GM12878 (cell line): ENCODE measurements around the gene MTMR4. TPM values are rescaled to one million over a fixed set of nuclear protein-coding genes. Genes with fewer than 3 reads are reported as not detected.
A peak's percentile ranks its signal among the peaks of the same experiment; 100 is the strongest.

Experiments
- ATAC-seq: fragments of 200-7000 bp; cut with Tn5 transposase; 3 replicates; pipeline ENCODE4 v1.9.1; 2020; ENCODE audit warnings: mild to moderate bottlenecking, moderate library complexity
- BruUV-seq: library from RNA; stranded (reverse); fragments of 400-500 nt; replicated peaks from 2 replicates; lab custom pipeline; 2021; lab: Mats Ljungman, UMichigan
- CTCF ChIA-PET: fragments of 300-600 bp; sonication (Branson Sonifier 250); formaldehyde crosslinking; extraction: SDS; loops from one replicate; lab custom pipeline; 2021; ENCODE audit warnings: inconsistent platforms; lab: Yijun Ruan, JAX
- POLR2A ChIA-PET: fragments of 350-600 bp; formaldehyde crosslinking; extraction: SDS; loops from one replicate; lab custom pipeline; 2021; ENCODE audit warnings: inconsistent platforms; lab: Charles Lee
- RAD21 ChIA-PET: fragments of 300-600 bp; sonication (Branson Sonifier 250); formaldehyde crosslinking; loops from one replicate; lab custom pipeline; 2023; ENCODE audit warnings: antibody characterized with exemption; ENCODE audit not compliant: unreplicated experiment; lab: Charles Lee
- SMC1A ChIA-PET: fragments of 300-600 bp; sonication (Branson Sonifier 250); formaldehyde crosslinking; loops from one replicate; lab custom pipeline; 2023; ENCODE audit not compliant: unreplicated experiment, uncharacterized antibody; lab: Charles Lee
- DNase-seq: peaks from one replicate; pipeline ENCODE4 v3.0.0-alpha.2; 2011; ENCODE audit warnings: low read depth, low spot score
- FAIRE-seq: peaks from 3 replicates; lab custom pipeline; 2011; peaks lifted over from hg19 to GRCh38; lab: Jason Lieb, UNC
- H2AFZ ChIP-seq: 2 replicates; pipeline ENCODE4 v1.6.0; 2011; ENCODE audit warnings: low read depth, low read length, control low read depth; ENCODE audit not compliant: control insufficient read depth
- H3K27ac ChIP-seq: 2 replicates; pipeline ENCODE4 v1.5.1; 2011; ENCODE audit warnings: control low read depth; ENCODE audit not compliant: control insufficient read depth, insufficient read depth
- H3K27me3 ChIP-seq, 2 experiments: replicated peaks in 1 of 2; 2 replicates each; pipeline versions ENCODE4 v1.6.0 to v1.6.1; 2011; ENCODE audit warnings: low read length in 1 of 2; ENCODE audit not compliant: control insufficient read depth in 2 of 2, insufficient read depth in 2 of 2
- H3K36me3 ChIP-seq, 2 experiments: 2 replicates each; pipeline ENCODE4 v1.5.1; 2011; ENCODE audit warnings: low read length in 1 of 2; ENCODE audit not compliant: control insufficient read depth in 2 of 2, insufficient read depth in 2 of 2
- H3K4me1 ChIP-seq: 2 replicates; pipeline ENCODE4 v1.6.1; 2011; ENCODE audit warnings: mild to moderate bottlenecking, low read length, moderate library complexity, mixed read lengths; ENCODE audit not compliant: control insufficient read depth, insufficient read depth
- H3K4me2 ChIP-seq: 2 replicates; pipeline ENCODE4 v1.6.0; 2011; ENCODE audit warnings: control low read depth; ENCODE audit not compliant: control insufficient read depth, insufficient read depth
- H3K4me3 ChIP-seq: fragments of 200-600 bp; sonication (generic); 2 replicates; pipeline ENCODE4 v1.5.1; 2016
- H3K79me2 ChIP-seq: 2 replicates; pipeline ENCODE4 v1.6.0; 2011; ENCODE audit warnings: low read length; ENCODE audit not compliant: control insufficient read depth, insufficient read depth
- H3K9ac ChIP-seq: 2 replicates; pipeline ENCODE4 v1.8.0; 2011; ENCODE audit warnings: low read length, control low read depth, mixed read lengths; ENCODE audit not compliant: control insufficient read depth, insufficient read depth
- H3K9me3 ChIP-seq: replicated peaks from 3 replicates; pipeline ENCODE4 v1.5.1; 2011; ENCODE audit warnings: mild to moderate bottlenecking, low read length; ENCODE audit not compliant: control insufficient read depth, insufficient read depth
- H4K20me1 ChIP-seq: 2 replicates; pipeline ENCODE4 v1.6.0; 2011; ENCODE audit not compliant: control insufficient read depth, insufficient read depth
- CTCF ChIP-seq, 3 experiments: IDR thresholded peaks in 2 of 3; conservative IDR thresholded peaks in 1 of 3; 2 replicates each; pipeline ENCODE4 v1.5.1; 2011; ENCODE audit warnings: low read depth in 3 of 3, low read length in 3 of 3, mild to moderate bottlenecking in 3 of 3, control low read depth in 2 of 3, moderate library complexity in 2 of 3, inconsistent platforms in 1 of 3, mixed read lengths in 1 of 3; ENCODE audit not compliant: control insufficient read depth in 2 of 3, insufficient read depth in 1 of 3; ENCODE audit errors: extremely low read depth in 1 of 3
- SIX5 ChIP-seq: IDR thresholded peaks from 2 replicates; pipeline ENCODE4 v1.6.1; 2011; ENCODE audit warnings: mild to moderate bottlenecking, low read depth, low read length, moderate library complexity; ENCODE audit not compliant: severe bottlenecking
- USF1 ChIP-seq: IDR thresholded peaks from 2 replicates; pipeline ENCODE4 v1.6.1; 2011; ENCODE audit warnings: borderline replicate concordance, low read depth, mild to moderate bottlenecking, moderate library complexity, mixed read lengths, low read length; ENCODE audit not compliant: insufficient read depth; ENCODE audit errors: extremely low read length
- WGBS: methylation state at CpG from one replicate; pipeline ENCODE4 v1.1.6; 2016; ENCODE audit warnings: low lambda C conversion rate; ENCODE audit not compliant: insufficient replicate concordance, insufficient coverage; ENCODE audit errors: missing lambda C conversion rate; 5-methylcytosine and 5-hydroxymethylcytosine counted together
- in situ Hi-C: fragments of 300-500 bp; cut with MboI; formaldehyde crosslinking; loops from 9 replicates; pipeline ENCODE4 v1.14.3; 2018; ENCODE audit warnings: mixed read lengths
- intact Hi-C: fragments of 100-400 bp; cut with micrococcal nuclease; formaldehyde crosslinking; loops from one replicate; pipeline ENCODE4 v1.14.2; 2022; ENCODE audit not compliant: unreplicated experiment
- polyA plus RNA-seq, 11 experiments: library from polyadenylated mRNA; depleted of rRNA in 4 of 11; unstranded in 6 of 11; stranded (reverse) in 5 of 11; fragments of >200 nt; fragmentation: Nextera tagmentation in 4 of 11; fragmentation: Illumina TruSeq in 1 of 11; extraction: Ambion mirVana in 4 of 11; extraction: Trizol in 1 of 11; gene quantifications; 1 replicate in 1 of 11; 2 replicates in 10 of 11; pipeline versions ENCODE4 v1.2.1 to v1.2.3, GENCODE V29; 2011 to 2016; ENCODE audit warnings: inconsistent platforms in 2 of 11, missing spikeins in 2 of 11, low read depth in 1 of 11
- total RNA-seq, 4 experiments: library from RNA; depleted of rRNA in 3 of 4; stranded (reverse); fragments of >200 nt in 3 of 4; fragmentation: Illumina TruSeq in 1 of 4; extraction: Trizol in 1 of 4; gene quantifications; 2 replicates each; pipeline versions ENCODE4 v1.2.1 to v1.2.3, GENCODE V29; 2013 to 2021

The MTMR4 gene
- total and polyA plus RNA-seq, 10 of the 15 experiments (the other 5 are each of a cell fraction or from before 2014, with no cell fraction given): 12.8 to 127 (median 53.2) TPM

- H3K4me1 ChIP-seq: no peaks in the 10 kb centered on the region
- SMC1A ChIA-PET: no interaction called here
- no peak for ATAC-seq
- FAIRE-seq: no peak
- in situ Hi-C loops (no loop called here), intact Hi-C loops (no loop called here)
- POLR2A ChIA-PET: no interaction called here
- H3K27ac ChIP-seq: no peak within 1 kb of the TSS
- no TSS peak for BruUV-seq
- H3K9me3 ChIP-seq: no peaks in the 10 kb centered on the region
- CTCF ChIA-PET: interaction anchor here (0.7 kb wide), 1 partner anchor 487 kb away, joined by 3 read pairs; no protein-coding TSS in a partner anchor
- H3K4me3 ChIP-seq: no peak within 1 kb of the TSS
- peak within 1 kb of the TSS; percentile 30; the same call in 1 of the 2 replicates for H3K4me2 ChIP-seq
- H4K20me1 ChIP-seq: no peaks in the 10 kb centered on the region
- no peak within 1 kb of the TSS for H3K9ac ChIP-seq
- no peak for DNase-seq
- TF ChIP-seq SIX5: no peak
- peak; percentile 22 for TF ChIP-seq USF1
- peak in 2 of 3 experiments; percentile 12 to 33; a peak in 3 of 6 replicates for TF ChIP-seq CTCF (IDR thresholded peaks at IDR 0.05 in 2 of 3, conservative IDR thresholded peaks at IDR 0.05 in 1 of 3; ENCODE audit: control insufficient read depth in 2 of 3, extremely low read depth in 1 of 3, insufficient read depth in 1 of 3, low read depth in 3 of 3, low read length in 3 of 3)
- H2AFZ ChIP-seq: peak within 1 kb of the TSS; percentile 35
- RAD21 ChIA-PET: no interaction called here
- no peaks in the 10 kb centered on the region for H3K27me3 ChIP-seq
- H3K79me2 ChIP-seq: no peaks in the 10 kb centered on the region
- H3K36me3 ChIP-seq: peaks cover 6 to 19% of the 10 kb centered on the region in 2 experiments; a peak in 3 of 4 replicates
- 18% methylated on average over 51 of the region's 98 CpGs for WGBS
Observed at GRCh38 chr17:58487589-58488427, 26.6 kb downstream of the MTMR4 start, which contains the start of gene HSF5. Gene HSF5, minus strand, starts transcription at chr17:58488408. Its CDS starts 134 bp downstream, at chr17:58488274.
